ENCODE measurements around the gene ECI2.

DNA sequence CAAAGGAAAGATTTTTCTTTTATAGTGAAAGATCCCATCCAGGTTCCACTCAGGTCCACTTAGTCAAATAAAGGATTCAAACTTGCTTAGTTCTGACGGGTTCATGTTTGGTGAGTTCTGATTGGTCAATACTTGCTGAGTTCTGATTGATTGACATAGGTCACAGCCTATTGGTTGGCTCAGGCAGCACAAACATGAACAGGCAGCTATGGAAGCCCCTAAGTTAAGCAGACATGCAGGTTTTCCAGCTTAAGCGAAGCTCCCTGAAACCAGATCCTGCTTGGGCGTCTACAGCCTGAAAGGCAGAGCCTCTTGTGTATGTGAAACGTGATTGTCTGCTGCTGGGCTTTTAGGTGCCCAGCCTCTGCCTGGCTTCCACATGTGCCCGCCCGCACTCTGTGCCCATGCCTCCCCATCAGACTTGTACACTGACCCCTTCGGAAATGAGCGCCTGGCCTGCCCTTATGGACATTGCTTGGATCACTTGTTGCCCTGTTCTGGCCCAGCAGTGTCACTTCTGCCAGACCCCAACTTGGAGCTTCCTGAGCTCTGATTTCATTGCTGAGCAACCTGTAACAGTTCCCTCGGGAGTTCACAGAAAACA, 45.4 kb upstream of the ECI2 start:
- TF ChIP-seq, protein P1, sequence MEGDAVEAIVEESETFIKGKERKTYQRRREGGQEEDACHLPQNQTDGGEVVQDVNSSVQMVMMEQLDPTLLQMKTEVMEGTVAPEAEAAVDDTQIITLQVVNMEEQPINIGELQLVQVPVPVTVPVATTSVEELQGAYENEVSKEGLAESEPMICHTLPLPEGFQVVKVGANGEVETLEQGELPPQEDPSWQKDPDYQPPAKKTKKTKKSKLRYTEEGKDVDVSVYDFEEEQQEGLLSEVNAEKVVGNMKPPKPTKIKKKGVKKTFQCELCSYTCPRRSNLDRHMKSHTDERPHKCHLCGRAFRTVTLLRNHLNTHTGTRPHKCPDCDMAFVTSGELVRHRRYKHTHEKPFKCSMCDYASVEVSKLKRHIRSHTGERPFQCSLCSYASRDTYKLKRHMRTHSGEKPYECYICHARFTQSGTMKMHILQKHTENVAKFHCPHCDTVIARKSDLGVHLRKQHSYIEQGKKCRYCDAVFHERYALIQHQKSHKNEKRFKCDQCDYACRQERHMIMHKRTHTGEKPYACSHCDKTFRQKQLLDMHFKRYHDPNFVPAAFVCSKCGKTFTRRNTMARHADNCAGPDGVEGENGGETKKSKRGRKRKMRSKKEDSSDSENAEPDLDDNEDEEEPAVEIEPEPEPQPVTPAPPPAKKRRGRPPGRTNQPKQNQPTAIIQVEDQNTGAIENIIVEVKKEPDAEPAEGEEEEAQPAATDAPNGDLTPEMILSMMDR (IDR thresholded peaks at IDR 0.05; ENCODE audit: extremely low read depth in 1 of 2, insufficient read depth in 1 of 2, low read depth in 1 of 2, low read length in 2 of 2), result no peak
- TF ChIP-seq MAX (IDR thresholded peaks at IDR 0.05; ENCODE audit: insufficient read depth, insufficient read length) (no peak), JUN (IDR thresholded peaks at IDR 0.05; ENCODE audit: borderline replicate concordance, insufficient read depth, insufficient read length, low read depth) (no peak)
